Measurements from ENCODE around the gene ZNF860.

The ZNF860 gene

DNA sequence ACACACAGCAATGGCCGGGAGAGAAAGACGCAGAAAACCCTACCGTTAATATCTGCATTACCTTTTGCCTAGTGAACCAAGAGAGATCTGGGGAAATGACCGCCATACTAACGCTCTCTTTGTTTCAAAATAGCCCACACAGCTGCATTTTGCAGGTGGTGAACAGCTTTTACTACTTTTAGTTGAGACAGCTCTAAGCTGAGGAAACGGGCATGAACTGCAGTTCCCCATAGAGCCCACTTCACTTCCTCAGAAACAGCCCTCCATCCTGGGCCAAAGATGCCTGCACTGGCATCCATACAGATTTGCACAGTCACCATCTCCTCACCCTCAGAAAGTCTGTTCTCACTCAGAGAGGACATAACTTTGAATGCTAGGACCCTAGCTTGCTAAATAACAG, 45.0 kb downstream of the ZNF860 start:
- no peak overlapping the region for H3K4me3 ChIP-seq (ENCODE audit: low read length)
- DNase-seq (ENCODE audit: low read depth, low spot score), result no peak

DNA sequence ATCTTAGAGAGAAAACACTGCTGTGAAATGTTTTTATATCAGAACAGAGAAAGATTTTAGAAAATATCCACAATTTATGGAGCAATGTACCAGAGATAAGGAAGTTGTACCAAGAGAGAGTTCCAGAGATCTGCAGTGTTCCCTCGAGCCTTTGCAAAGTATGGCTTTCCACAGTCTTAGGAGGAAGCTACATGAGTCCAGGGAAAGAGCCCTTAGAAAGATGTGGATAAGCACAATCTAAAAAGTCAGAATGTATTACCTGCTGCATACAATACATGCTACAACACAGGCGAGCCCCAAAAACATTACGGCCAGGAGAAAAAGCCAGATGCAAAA, 56.4 kb downstream of the ZNF860 start:
- DNase-seq (ENCODE audit: low read depth, low spot score), result no peak
- H3K4me3 ChIP-seq (ENCODE audit: low read length), result no peak overlapping the region

DNA sequence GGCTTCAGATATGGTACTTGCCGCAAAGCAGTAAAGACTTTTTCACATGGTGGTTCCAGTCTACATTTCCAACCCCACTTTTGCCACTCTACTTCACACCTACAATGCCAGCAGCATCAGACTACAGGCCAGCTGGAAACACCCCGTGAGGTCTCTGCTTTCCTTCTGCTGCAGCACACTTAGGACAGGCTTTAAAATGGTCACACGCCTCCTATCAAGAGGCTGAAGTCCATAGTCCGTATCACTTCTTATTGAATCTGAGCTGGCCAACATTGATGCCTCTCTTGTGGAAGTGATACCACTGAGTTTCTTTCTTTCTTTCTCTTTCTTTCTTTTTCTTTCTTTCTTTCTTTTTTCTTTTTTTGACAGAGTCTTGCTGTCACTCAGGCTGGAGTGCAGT, 59.8 kb downstream of the ZNF860 start:
- no peak overlapping the region for H3K4me3 ChIP-seq (ENCODE audit: low read length)
- DNase-seq (ENCODE audit: low read depth, low spot score), result no peak

Measured in Jurkat, Clone E6-1 (cell line).